Cardiac muscle cell (in vitro differentiated cells and primary cell): ENCODE data around the gene MLPH. TPM values are rescaled to one million over a fixed set of nuclear protein-coding genes. Genes with fewer than 3 reads are reported as not detected.

ENCODE experiments used
- DNase-seq, 2 donors: peaks; one replicate each; pipeline versions ENCODE4 v3.0.0 to v3.0.0-alpha.2; 2010 to 2017; ENCODE audit warnings: low read depth in 1 of 2, low spot score in 1 of 2
- H3K27ac ChIP-seq: fragments of 200-600 bp; sonication (generic); 2 replicates; pipeline ENCODE4 v1.5.1; 2016
- H3K27me3 ChIP-seq: fragments of 200-600 bp; sonication (generic); 2 replicates; pipeline ENCODE4 v1.6.0; 2016; ENCODE audit warnings: control low read depth
- H3K36me3 ChIP-seq: fragments of 200-600 bp; sonication (generic); 2 replicates; pipeline ENCODE4 v1.5.1; 2016; ENCODE audit warnings: control low read depth
- H3K4me1 ChIP-seq: fragments of 200-600 bp; sonication (generic); 2 replicates; pipeline ENCODE4 v1.8.1; 2017; ENCODE audit warnings: low read depth, mild to moderate bottlenecking, mixed run types
- H3K4me3 ChIP-seq: fragments of 200-600 bp; sonication (generic); 2 replicates; pipeline ENCODE4 v1.5.1; 2016; ENCODE audit warnings: mild to moderate bottlenecking
- H3K9me3 ChIP-seq: fragments of 200-600 bp; sonication (generic); 2 replicates; pipeline ENCODE4 v1.5.1; 2017; ENCODE audit warnings: low read depth, mild to moderate bottlenecking, control low read depth
- CTCF ChIP-seq: IDR thresholded peaks from 2 replicates; pipeline ENCODE4 v1.5.1; 2012; ENCODE audit warnings: low read depth, mild to moderate bottlenecking, low read length
- polyA plus RNA-seq: library from polyadenylated mRNA; unstranded; fragments of >200 nt; fragmentation: Nextera tagmentation; extraction: Ambion mirVana; gene quantifications from 2 replicates; pipeline ENCODE4 v1.2.1, GENCODE V29; 2016
- total RNA-seq: library from RNA; depleted of rRNA; stranded (reverse); fragments of >200 nt; gene quantifications from 2 replicates; pipeline ENCODE4 v1.2.3, GENCODE V29; 2016

The MLPH gene
- total and polyA plus RNA-seq, 2 experiments from 2014 or later = 0.27 to 1.4 TPM

- Histone ChIP-seq H3K36me3 (no peaks in the 10 kb centered on the region), H3K27ac (no peak overlapping the region), H3K9me3 (no peaks in the 10 kb centered on the region), H3K27me3 (no peaks in the 10 kb centered on the region), H3K4me1 (no peaks in the 10 kb centered on the region), H3K4me3 (no peak overlapping the region)
- no peak for TF ChIP-seq CTCF
- peak in 1 of 2 donors; percentile 45 for DNase-seq
Measured at GRCh38 chr2:237547841-237548416, 60.9 kb downstream of the MLPH start.

DNA sequence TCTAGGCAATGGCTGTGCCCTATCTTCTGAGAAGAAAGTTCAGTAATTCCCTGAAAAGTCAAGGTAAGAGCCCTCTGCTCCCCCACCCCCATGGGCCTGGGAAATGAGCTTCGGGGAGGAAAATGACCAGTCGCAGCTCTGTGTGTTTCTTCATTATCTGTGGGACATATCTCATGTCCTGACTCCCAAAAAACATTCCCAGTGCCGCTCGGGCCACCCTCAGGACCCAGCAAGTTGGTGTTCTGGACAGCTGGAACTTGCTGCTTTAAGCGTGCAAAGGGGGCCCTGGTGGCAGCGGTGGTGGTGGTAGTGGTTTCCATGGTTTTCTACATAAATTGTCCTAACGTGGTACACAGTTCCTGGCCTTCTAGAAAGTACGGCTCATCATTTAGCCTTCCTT, 62.2 kb downstream of the MLPH start:
- Histone ChIP-seq H3K4me1 (no peaks in the 10 kb centered on the region), H3K36me3 (no peaks in the 10 kb centered on the region), H3K9me3 (no peaks in the 10 kb centered on the region), H3K27me3 (no peaks in the 10 kb centered on the region), H3K4me3 (no peak overlapping the region), H3K27ac (no peak overlapping the region)
- DNase-seq = no peak
- TF ChIP-seq CTCF = no peak

DNA sequence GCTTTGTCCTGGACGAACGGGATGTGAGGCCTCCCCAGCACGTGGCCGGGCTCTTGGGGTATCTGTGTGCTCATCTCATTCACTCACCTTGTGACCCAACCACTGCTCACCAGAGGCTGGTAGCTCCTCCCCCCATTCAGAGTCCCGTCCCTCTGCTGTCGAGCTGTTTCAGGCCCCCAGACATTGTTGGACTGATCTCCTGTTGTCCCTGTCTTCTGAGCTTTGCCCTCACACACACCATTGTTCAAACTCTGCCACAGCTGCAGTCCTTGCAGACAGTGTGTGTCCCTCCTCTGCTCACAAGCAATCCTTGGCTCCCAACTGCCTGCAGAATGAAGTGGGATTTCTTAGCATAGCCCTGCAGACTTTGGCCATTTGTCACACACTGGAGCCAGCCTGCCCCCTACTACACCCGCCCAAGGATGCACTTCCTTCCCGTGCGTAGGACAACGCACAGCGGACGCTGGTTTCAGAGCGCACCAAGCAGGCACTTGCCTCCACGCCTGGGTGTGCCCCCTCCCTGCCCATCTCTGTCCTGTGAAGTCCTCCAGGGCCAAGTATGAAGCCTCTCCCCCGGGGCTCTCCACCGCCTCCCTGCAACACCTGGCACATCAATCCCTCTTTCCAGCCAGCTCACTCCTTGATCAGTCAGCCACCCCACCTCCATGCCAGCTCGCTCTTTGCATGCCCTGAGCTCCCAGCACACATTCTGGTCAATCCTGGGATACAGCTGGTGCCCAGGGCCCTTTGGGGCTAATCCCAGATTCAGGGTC, 62.8 kb downstream of the MLPH start:
- H3K36me3 ChIP-seq = no peaks in the 10 kb centered on the region
- H3K4me3 ChIP-seq = no peak overlapping the region
- no peaks in the 10 kb centered on the region for H3K4me1 ChIP-seq
- H3K27ac ChIP-seq = no peak overlapping the region
- no peak for DNase-seq
- no peaks in the 10 kb centered on the region for H3K27me3 ChIP-seq
- H3K9me3 ChIP-seq = no peaks in the 10 kb centered on the region
- no peak for TF ChIP-seq CTCF

- Histone ChIP-seq H3K27ac (no peak overlapping the region), H3K4me1 (no peaks in the 10 kb centered on the region), H3K9me3 (no peaks in the 10 kb centered on the region), H3K4me3 (no peak overlapping the region), H3K36me3 (no peaks in the 10 kb centered on the region), H3K27me3 (no peaks in the 10 kb centered on the region)
- no peak for DNase-seq
- TF ChIP-seq CTCF = no peak
Measured at GRCh38 chr2:237551071-237551574, 64.1 kb downstream of the MLPH start.

DNA sequence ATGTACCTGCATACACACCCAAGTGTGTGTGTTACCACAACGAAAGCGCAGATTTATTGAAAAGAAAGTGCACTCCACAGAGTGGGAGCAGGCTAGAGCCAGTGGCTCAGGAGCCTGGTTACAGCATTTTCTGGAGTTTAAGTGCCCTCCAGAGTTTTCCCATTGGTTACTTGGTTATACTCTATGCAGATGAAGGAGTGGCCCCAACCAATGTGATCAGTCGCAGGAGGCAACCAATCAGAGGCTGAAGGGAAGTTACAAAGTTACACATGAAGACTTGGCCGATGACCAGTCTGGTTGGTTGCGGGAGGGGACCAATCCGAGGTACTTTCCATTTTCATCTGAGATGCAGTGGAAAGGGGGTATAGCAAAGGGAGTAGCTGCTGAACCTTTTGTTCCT, 65.9 kb downstream of the MLPH start:
- no peaks in the 10 kb centered on the region for H3K27me3 ChIP-seq
- no peak for TF ChIP-seq CTCF
- H3K9me3 ChIP-seq = no peaks in the 10 kb centered on the region
- no peaks in the 10 kb centered on the region for H3K36me3 ChIP-seq
- H3K4me1 ChIP-seq = no peaks in the 10 kb centered on the region
- DNase-seq = no peak
- no peak overlapping the region for H3K4me3 ChIP-seq
- no peak overlapping the region for H3K27ac ChIP-seq
